GM18511 (cell line): ENCODE results near the gene INCA1.

Experiments used
- ATAC-seq: cut with Tn5 transposase; IDR thresholded peaks from one replicate; pipeline ENCODE4 v1.9.1; 2021; ENCODE audit warnings: mild to moderate bottlenecking, moderate library complexity; ENCODE audit not compliant: unreplicated experiment

The INCA1 gene

GRCh38 chr17:4938688-4939545 lies 58.4 kb downstream of the INCA1 start:
- ATAC-seq, result no peak
